Umbilical cord (tissue), 2 donors: ENCODE data around the gene MAP1A. TPM values are rescaled to one million over a fixed set of nuclear protein-coding genes. Genes with fewer than 3 reads are reported as not detected.

Experiments used
- DNase-seq: peaks from one replicate; pipeline ENCODE4 v3.0.0-alpha.2; 2015; ENCODE audit warnings: low spot score
- total RNA-seq: library from RNA; depleted of rRNA; stranded (reverse); fragments of >200 nt; gene quantifications from one replicate; pipeline ENCODE4 v1.2.3, GENCODE V29; 2014; ENCODE audit warnings: low replicate concordance; ENCODE audit not compliant: insufficient read depth

MAP1A gene
- total RNA-seq, 1 donor from 2014 or later: 10.4 TPM

DNA sequence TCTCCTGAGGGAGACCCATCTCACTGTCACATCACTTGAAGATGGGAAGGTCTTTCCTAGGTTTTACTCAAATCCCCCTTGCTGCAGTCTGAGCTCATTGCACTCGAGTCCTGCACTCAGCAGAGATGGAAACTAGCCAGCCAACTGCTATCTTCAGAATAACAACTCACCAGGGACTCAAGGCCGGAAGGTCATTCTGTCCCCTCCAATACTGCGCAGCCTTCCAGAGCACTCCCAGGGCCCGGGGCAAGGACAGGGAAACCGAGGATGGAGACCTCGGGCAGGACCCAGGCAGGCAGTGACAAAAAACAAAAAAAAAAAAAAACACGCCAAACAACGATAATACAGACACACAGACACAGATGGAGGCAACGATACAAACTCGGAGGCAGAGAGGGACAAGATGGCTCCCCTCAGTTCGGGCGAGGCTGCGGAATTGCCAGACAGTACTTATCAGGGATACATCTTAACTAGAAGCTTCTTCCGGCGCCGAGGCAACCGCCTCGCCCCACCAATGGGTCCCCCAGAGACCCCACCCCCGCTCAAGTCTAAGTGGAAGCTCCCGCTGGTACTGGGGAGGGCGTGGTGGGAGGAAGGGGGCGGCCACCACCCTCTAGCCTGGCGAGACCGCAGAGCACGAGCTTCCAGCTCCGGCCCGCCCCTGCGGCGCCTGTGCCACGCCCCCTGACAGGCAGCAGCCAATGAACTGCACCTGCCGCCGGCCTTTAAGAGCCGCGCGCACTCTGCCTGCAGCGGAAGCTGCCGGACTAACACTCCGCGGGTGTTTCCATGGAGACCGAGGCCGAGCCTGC, 7.0 kb upstream of the MAP1A start:
- DNase-seq: peak; percentile 99

DNA sequence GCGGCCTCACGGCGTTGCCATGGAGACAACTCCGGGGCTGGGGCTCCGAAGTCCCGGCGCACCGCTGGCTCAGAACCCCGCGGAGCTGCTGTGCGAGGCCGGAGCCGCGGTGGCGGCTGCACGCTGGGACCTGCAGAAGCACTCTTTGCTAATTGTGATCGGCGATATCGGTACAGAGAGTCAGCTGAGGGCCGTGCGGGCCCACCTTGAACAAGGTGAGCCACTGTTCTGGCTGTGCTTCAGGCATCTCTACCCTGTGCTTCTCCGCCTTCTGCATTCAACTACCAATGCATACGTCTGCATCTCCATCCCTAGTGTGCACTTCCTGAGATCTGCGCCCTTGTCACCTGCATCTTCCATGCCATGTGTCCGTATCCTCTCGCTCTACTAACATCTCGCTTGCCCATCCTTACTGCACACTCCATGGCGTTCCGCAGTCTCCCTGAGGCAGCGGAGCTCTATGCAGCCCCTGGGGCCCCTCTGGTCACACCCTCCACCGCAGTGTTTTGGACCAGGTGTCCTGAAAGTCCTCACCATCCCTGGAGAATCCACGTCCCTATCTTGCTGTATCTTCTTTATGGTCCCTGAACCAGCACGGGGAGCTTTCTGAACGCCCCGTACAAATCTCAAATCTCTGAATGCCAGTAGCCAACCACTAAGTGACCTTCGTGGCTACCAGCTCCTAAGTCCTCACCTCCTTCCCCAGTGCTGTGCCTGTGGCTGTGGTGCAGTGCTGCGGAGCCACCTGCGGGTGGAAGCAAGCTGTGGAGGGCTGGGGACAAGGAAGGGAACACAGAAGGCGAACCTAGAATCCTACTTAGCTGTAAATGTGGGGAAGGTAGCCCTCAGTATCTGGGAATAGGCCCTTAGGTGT, 6.2 kb upstream of the MAP1A start:
- no peak for DNase-seq

DNA sequence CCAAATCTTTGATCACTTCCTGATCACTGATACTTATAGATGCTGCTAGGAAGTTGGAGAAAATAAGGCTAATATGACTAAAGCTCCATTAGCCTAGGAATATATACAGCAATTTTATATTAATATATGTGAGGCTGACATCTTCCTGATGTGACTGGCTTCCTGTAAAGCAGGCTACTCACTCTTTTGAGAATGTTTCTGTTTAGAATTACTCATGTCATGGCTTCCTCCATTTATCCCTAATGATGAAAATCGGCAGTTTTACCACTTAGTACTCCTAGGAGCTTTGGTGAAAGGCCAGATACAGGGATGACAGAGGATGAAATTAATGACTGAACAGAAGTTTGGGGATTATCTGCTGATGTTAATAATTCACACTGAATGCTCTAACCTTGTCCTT, 3.9 kb upstream of the MAP1A start:
- no peak for DNase-seq

DNA sequence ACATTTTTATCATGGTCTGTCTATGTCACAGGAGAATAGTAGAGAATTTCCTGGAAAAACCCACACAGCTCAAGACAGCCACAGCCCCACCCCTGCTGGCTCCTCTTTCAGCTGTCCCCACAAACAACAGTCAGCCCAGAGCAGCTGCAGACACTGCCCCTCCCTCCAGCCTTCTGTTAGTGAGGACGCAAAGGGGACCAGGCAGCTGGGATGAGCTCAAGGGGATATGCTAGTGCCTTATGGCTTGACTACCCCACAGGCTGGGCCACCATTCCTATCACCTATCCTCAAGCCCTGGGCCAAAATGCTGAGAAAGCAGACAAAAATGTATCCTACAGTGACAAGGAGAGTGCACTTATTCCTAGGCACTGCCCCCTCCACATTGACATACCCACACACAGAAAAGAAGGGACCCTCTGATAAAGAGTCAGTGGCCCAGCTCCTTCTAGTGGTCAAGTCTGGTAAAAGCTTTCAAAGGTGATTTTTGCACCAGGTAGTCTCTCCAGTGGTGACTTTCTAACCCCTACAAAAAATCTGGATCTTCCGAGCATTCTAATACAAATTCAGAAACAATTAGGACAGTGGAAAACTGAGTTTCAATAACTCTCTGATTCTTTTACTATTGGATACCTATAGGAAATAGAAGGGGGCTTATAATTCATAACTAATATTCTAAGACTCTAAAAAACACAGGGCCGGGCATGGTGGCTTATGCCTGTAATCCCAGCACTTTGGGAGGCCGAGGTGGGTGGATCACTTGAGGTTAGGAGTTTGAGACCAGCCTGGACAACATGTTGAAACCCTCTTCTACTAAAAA, 3.0 kb upstream of the MAP1A start:
- DNase-seq: peak; percentile 62

DNA sequence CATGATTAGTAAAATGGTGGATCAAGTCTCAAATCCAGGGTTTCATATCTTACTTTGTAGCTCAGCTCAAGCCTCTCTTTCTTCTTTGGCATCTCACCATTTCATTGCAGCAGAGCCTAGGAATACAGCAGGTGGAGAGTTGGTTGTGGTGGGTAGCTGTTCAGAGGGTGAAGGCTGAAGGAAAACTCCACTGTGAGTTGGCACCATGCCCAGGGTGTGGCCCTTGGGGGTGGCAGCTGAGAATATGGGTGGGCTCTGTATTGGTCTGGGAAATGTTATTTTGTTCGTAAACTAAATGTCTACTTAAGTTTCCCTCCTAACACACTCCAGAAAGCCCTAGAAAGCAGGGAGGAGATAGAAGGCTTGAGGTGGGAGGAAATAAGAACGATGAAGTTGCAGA, 1.7 kb upstream of the MAP1A start:
- DNase-seq: no peak

DNA sequence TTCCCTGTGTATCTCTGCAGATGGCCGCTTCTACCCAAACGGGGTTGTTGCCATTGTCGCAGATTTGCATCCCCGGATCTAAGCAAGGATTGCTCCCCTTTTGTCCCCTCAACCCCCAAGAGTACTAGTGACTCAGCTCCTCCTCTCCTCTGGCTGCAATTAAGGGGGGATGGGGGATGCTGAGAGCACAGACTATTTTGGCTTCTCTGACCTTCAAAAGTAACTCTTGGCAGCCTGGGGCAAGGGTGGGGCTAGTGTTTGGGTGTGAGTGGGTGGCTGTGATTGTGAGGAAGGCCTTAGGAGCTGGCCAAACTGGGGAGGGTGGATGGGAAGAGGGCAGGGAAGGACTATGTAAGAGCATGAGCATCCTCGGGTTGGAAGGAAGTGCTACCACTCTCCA, 1.2 kb upstream of the MAP1A start:
- DNase-seq: peak; percentile 48

DNA sequence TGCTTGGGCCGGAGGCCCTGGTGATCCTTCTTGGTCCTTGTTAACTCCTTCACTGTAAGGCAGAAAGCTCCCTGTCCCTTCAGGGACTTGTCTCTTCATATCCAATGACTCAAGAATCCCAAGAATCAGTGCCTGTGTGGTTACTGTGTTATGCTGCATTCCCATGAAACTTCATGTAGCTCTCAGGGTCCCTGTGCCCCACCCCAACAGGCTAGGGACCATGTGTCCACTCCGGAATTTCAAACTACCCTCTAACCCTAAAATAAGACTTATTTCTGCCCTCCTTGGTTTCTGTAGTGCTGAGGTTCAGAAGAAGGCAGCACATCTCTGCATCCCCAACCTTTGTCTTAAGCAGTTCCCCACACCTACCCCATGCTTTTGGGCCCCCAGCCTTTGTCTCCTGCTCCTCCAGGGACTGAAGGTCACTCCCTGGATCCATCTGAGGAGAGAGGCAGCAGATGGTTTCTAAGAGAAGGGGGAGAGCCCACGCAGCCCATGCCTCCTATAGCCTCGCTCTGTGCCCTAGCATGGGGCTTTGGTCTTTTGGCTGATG, 531 bp upstream of the MAP1A start:
- DNase-seq: peak; percentile 74

DNA sequence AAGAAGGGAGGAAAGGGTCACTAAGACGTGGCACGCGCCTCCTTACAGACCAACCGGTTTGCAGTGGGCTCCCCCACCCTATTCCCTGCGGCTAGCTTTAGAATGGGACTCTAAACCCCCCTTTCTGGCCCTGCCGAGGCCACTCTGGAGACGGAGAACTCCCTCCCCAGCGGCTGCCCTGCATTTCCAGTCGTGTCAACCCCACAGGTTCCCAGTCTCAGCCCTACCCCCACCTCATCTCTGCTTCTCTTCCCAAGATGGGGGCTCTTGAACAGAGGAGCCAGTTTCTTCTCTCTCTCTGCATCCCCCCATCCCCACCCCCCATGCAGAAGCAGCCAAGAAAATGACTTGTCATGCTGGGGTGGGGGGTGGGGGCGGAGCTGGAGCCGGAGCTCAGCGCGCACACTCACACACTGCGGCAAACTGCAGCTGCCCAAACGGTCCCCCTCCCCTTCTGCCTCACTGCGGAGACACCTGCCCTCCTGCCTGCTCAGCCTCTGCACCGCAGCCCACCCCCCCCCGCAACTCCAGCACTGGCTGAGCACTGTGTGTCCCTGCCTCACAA, 871 bp downstream of the MAP1A start:
- DNase-seq: peak; percentile 64

DNA sequence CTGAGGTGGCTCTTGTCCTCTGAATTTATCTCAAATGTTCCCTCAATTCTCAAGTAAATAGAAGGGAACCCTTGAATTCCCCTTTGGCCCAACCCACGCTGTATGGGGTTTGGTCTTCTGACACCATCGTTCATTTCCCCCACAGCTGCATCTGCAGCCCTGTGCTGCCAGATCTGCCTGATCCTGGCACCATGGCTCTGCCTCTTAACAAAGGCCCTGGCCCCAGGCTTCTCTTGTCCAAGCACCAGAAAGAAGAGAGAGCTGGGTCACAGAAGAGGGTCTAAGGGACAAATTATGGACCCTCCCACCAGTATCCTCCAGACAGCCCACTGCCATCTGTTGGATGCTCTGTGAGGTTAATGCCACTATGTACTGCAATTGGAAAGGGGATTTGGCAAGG, 1.8 kb downstream of the MAP1A start:
- DNase-seq: no peak

DNA sequence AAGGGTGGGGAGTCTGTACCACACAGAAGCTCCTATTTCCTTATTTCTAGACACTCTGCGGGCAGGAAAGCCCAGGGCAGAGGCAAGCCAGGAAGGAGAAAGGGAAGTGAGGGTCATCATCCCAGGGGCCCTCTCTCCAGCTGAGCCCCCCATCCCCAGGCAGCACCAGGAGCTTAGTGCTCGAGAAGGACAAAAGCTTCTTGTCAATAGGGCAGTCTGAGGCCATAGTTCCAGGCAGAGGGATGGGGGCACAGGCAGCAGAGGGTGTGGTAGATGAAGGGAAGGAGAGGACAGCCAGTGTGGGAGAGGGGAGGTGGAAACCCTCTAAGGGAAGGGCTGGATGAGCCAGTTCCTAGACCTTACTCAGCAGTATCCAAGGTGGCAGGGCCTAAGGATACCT, 2.7 kb downstream of the MAP1A start:
- DNase-seq: no peak

DNA sequence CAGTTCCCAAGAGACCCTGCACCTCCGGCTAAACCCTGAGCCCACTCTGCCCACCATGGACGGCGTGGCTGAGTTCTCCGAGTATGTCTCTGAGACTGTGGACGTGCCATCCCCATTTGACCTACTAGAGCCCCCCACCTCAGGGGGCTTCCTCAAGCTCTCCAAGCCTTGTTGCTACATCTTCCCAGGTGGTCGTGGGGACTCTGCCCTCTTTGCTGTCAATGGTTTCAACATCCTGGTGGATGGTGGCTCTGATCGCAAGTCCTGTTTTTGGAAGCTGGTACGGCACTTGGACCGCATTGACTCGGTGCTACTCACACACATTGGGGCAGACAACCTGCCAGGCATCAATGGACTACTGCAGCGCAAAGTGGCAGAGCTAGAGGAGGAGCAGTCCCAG, 4.0 kb downstream of the MAP1A start:
- DNase-seq: no peak

DNA sequence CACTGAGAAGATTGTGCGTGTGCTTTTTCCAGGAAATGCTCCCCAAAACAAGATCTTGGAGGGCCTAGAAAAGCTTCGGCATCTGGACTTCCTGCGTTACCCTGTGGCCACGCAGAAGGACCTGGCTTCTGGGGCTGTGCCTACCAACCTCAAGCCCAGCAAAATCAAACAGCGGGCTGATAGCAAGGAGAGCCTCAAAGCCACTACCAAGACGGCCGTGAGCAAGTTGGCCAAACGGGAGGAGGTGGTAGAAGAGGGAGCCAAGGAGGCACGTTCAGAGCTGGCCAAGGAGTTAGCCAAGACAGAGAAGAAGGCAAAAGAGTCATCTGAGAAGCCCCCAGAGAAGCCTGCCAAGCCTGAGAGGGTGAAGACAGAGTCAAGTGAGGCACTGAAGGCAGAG, 4.8 kb downstream of the MAP1A start:
- no peak for DNase-seq

DNA sequence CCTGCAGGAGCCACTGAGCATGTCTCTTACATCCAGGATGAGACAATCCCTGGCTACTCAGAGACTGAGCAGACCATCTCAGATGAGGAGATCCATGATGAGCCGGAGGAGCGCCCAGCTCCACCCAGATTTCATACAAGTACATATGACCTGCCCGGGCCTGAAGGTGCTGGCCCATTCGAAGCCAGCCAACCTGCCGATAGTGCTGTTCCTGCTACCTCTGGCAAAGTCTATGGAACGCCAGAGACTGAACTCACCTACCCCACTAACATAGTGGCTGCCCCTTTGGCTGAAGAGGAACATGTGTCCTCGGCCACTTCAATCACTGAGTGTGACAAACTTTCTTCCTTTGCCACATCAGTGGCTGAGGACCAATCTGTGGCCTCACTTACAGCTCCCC, 6.2 kb downstream of the MAP1A start:
- DNase-seq: no peak

DNA sequence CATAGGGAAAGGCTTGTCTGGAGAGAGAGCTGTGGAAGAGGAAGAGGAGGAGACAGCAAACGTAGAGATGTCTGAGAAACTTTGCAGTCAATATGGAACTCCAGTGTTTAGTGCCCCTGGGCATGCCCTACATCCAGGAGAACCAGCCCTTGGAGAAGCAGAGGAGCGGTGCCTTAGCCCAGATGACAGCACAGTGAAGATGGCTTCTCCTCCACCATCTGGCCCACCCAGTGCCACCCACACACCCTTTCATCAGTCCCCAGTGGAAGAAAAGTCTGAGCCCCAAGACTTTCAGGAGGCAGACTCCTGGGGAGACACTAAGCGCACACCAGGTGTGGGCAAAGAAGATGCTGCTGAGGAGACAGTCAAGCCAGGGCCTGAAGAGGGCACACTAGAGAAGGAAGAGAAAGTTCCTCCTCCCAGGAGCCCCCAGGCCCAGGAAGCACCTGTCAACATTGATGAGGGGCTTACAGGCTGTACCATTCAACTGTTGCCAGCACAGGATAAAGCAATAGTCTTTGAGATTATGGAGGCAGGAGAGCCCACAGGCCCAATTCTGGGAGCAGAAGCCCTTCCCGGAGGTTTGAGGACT, 6.9 kb downstream of the MAP1A start:
- no peak for DNase-seq

DNA sequence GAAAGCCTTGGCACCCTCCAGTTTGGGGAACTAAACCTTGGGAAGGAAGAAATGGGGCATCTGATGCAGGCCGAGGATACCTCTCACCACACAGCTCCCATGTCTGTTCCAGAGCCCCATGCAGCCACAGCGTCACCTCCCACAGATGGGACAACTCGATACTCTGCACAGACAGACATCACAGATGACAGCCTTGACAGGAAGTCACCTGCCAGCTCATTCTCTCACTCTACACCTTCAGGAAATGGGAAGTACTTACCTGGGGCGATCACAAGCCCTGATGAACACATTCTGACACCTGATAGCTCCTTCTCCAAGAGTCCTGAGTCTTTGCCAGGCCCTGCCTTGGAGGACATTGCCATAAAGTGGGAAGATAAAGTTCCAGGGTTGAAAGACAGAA, 7.7 kb downstream of the MAP1A start:
- no peak for DNase-seq

DNA sequence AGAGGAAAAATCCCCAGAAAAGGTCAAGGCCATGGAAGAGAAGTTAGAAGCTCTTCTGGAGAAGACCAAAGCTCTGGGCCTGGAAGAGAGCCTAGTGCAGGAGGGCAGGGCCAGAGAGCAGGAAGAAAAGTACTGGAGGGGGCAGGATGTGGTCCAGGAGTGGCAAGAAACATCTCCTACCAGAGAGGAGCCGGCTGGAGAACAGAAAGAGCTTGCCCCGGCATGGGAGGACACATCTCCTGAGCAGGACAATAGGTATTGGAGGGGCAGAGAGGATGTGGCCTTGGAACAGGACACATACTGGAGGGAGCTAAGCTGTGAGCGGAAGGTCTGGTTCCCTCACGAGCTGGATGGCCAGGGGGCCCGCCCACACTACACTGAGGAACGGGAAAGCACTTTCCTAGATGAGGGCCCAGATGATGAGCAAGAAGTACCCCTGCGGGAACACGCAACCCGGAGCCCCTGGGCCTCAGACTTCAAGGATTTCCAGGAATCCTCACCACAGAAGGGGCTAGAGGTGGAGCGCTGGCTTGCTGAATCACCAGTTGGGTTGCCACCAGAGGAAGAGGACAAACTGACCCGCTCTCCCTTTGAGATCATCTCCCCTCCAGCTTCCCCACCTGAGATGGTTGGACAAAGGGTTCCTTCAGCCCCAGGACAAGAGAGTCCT, 9.0 kb downstream of the MAP1A start:
- DNase-seq: no peak

DNA sequence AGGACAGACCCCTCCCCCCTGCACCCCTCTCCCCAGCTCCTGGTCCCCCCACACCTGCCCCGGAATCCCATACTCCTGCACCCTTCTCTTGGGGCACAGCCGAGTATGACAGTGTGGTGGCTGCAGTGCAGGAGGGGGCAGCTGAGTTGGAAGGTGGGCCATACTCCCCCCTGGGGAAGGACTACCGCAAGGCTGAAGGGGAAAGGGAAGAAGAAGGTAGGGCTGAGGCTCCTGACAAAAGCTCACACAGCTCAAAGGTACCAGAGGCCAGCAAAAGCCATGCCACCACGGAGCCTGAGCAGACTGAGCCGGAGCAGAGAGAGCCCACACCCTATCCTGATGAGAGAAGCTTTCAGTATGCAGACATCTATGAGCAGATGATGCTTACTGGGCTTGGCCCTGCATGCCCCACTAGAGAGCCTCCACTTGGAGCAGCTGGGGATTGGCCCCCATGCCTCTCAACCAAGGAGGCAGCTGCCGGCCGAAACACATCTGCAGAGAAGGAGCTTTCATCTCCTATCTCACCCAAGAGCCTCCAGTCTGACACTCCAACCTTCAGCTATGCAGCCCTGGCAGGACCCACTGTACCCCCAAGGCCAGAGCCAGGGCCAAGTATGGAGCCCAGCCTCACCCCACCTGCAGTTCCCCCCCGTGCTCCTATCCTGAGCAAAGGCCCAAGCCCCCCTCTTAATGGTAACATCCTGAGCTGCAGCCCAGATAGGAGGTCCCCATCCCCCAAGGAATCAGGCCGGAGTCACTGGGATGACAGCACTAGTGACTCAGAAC, 9.8 kb downstream of the MAP1A start:
- DNase-seq: no peak

DNA sequence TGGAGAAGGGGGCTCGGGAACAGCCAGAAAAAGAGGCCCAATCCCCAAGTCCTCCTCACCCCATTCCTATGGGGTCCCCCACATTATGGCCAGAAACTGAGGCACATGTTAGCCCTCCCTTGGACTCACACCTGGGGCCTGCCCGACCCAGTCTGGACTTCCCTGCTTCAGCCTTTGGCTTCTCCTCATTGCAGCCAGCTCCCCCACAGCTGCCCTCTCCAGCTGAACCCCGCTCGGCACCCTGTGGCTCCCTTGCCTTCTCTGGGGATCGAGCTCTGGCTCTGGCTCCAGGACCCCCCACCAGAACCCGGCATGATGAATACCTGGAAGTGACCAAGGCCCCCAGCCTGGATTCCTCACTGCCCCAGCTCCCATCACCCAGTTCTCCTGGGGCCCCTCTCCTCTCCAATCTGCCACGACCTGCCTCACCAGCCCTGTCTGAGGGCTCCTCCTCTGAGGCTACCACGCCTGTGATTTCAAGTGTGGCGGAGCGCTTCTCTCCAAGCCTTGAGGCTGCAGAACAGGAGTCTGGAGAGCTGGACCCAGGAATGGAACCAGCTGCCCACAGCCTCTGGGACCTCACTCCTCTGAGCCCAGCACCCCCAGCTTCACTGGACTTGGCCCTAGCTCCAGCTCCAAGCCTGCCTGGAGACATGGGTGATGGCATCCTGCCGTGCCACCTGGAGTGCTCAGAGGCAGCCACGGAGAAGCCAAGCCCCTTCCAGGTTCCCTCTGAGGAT, 10.6 kb downstream of the MAP1A start:
- DNase-seq: no peak

DNA sequence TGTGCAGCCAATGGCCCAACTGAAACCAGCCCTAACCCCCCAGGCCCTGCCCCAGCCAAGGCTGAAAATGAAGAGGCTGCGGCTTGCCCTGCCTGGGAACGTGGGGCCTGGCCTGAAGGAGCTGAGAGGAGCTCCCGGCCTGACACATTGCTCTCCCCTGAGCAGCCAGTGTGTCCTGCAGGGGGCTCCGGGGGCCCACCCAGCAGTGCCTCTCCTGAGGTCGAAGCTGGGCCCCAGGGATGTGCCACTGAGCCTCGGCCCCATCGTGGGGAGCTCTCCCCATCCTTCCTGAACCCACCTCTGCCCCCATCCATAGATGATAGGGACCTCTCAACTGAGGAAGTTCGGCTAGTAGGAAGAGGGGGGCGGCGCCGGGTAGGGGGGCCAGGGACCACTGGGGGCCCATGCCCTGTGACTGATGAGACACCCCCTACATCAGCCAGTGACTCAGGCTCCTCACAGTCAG, 11.2 kb downstream of the MAP1A start:
- no peak for DNase-seq
